ENCODE measurements around the gene FBXO45. TPM values are rescaled to one million over a fixed set of nuclear protein-coding genes. Genes with fewer than 3 reads are reported as not detected.

The FBXO45 gene
- total and polyA plus RNA-seq, 2 of the 13 experiments (the other 11 are each of a cell fraction or from before 2014, with no cell fraction given): 7.0 to 12.1 TPM

DNA sequence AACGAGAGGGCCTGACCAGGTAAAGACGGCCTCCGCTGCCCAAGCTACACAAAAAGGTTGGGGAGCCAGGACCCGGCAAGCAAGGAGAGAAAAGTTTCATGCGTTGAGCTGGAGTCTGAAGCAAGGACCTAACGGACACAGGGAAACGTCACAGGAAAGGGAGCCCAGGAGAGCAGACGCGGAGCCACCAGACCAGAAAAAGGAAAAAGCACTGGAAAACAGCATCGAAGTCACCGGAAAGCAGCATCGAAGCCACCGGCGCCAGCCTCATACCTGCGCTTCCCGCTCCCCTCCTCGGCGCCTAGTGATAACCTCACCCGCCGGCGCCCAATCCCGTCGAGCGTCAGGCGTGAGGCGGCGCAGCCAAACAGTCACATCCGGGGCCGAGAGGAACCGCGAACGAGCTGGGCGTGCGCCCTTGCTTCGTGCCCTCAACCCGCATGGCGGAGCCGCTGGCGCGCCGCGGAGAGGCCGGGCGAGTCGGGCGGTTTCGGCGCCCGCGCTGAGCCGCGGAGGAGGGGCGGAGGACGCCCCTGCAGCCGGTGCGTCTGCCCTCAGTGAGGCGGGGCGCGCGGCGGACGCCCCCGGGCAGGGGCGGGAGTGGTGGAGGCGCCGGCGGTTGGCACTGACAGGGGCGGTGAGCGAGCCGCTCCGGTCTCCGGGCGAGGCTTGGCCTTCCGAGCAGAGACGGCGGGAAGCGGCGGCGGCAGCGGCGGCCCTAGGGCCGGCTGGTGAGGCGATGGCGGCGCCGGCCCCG, at the start of gene FBXO45, which contains the start of gene WDR53 (continued):
- TF ChIP-seq PAXIP1 (CRISPR knock-in tag; conservative IDR thresholded peaks at IDR 0.05) (0 out of 2 replicates have a peak, but pooled peaks have one; percentile 39), ESRRA (CRISPR knock-in tag; IDR thresholded peaks at IDR 0.05; ENCODE audit: low read depth) (0 out of 2 replicates have a peak, but pooled peaks have one; percentile 68), ZSCAN20 (CRISPR knock-in tag; IDR thresholded peaks at IDR 0.05; ENCODE audit: borderline replicate concordance) (peak; percentile 56; the same call in 1 of the 2 replicates), ZNF567 (CRISPR knock-in tag; IDR thresholded peaks at IDR 0.05; ENCODE audit: borderline replicate concordance) (0 out of 2 replicates have a peak, but pooled peaks have one; percentile 46), KMT2A (CRISPR knock-in tag; IDR thresholded peaks at IDR 0.05) (peak; percentile 99), ATF2 (CRISPR knock-in tag; IDR thresholded peaks at IDR 0.05) (0 out of 2 replicates have a peak, but pooled peaks have one; percentile 77), CEBPG (CRISPR knock-in tag; IDR thresholded peaks at IDR 0.05) (0 out of 2 replicates have a peak, but pooled peaks have one; percentile 12), ZFP62 (CRISPR knock-in tag; IDR thresholded peaks at IDR 0.05) (0 out of 2 replicates have a peak, but pooled peaks have one; percentile 80), AHR (CRISPR knock-in tag; IDR thresholded peaks at IDR 0.05) (no peak), ZNF496 (CRISPR knock-in tag; IDR thresholded peaks at IDR 0.05; ENCODE audit: insufficient replicate concordance) (no peak), ZNF549 (CRISPR knock-in tag; IDR thresholded peaks at IDR 0.05) (no peak), MYNN (CRISPR knock-in tag; IDR thresholded peaks at IDR 0.05; ENCODE audit: low read depth) (peak; percentile 84; the same call in 1 of the 2 replicates), GABPB1 (CRISPR knock-in tag; IDR thresholded peaks at IDR 0.05) (peak; percentile 98)
- TF ChIP-seq, protein P1, sequence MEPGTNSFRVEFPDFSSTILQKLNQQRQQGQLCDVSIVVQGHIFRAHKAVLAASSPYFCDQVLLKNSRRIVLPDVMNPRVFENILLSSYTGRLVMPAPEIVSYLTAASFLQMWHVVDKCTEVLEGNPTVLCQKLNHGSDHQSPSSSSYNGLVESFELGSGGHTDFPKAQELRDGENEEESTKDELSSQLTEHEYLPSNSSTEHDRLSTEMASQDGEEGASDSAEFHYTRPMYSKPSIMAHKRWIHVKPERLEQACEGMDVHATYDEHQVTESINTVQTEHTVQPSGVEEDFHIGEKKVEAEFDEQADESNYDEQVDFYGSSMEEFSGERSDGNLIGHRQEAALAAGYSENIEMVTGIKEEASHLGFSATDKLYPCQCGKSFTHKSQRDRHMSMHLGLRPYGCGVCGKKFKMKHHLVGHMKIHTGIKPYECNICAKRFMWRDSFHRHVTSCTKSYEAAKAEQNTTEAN (CRISPR knock-in tag; conservative IDR thresholded peaks at IDR 0.05): peak; percentile 50; the same call in 1 of the 2 replicates
- TF ChIP-seq, protein P2, sequence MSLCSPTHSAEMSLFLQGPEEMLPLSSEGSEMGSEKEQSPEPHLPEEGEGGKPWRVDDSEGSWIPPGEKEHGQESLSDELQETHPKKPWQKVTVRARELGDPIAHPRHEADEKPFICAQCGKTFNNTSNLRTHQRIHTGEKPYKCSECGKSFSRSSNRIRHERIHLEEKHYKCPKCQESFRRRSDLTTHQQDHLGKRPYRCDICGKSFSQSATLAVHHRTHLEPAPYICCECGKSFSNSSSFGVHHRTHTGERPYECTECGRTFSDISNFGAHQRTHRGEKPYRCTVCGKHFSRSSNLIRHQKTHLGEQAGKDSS (CRISPR knock-in tag; IDR thresholded peaks at IDR 0.05; ENCODE audit: borderline replicate concordance, low read depth): peak; percentile 91
- TF ChIP-seq, protein P3, sequence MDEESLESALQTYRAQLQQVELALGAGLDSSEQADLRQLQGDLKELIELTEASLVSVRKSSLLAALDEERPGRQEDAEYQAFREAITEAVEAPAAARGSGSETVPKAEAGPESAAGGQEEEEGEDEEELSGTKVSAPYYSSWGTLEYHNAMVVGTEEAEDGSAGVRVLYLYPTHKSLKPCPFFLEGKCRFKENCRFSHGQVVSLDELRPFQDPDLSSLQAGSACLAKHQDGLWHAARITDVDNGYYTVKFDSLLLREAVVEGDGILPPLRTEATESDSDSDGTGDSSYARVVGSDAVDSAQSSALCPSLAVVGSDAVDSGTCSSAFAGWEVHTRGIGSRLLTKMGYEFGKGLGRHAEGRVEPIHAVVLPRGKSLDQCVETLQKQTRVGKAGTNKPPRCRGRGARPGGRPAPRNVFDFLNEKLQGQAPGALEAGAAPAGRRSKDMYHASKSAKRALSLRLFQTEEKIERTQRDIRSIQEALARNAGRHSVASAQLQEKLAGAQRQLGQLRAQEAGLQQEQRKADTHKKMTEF (CRISPR knock-in tag; IDR thresholded peaks at IDR 0.05): peak; percentile 84
- TF ChIP-seq, protein P4, sequence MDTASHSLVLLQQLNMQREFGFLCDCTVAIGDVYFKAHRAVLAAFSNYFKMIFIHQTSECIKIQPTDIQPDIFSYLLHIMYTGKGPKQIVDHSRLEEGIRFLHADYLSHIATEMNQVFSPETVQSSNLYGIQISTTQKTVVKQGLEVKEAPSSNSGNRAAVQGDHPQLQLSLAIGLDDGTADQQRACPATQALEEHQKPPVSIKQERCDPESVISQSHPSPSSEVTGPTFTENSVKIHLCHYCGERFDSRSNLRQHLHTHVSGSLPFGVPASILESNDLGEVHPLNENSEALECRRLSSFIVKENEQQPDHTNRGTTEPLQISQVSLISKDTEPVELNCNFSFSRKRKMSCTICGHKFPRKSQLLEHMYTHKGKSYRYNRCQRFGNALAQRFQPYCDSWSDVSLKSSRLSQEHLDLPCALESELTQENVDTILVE (CRISPR knock-in tag; IDR thresholded peaks at IDR 0.05): peak; percentile 85
